Endodermal cell (in vitro differentiated cells): Measurements from ENCODE around the gene KIF26A. TPM values are rescaled to one million over a fixed set of nuclear protein-coding genes. Genes with fewer than 3 reads are reported as not detected.
A peak's percentile ranks its signal among the peaks of the same experiment; 100 is the strongest.

Experiments
- DNase-seq: peaks from one replicate; pipeline ENCODE4 v3.0.0-alpha.2; 2017
- H3K27ac ChIP-seq: 2 replicates; pipeline ENCODE4 v1.5.1; 2013; ENCODE audit warnings: mild to moderate bottlenecking, low read depth, low read length, moderate library complexity
- H3K27me3 ChIP-seq: 2 replicates; pipeline ENCODE4 v1.6.1; 2013; ENCODE audit warnings: mild to moderate bottlenecking, low read length, moderate library complexity; ENCODE audit not compliant: insufficient read depth, control insufficient read depth, poor library complexity, severe bottlenecking
- H3K36me3 ChIP-seq: 2 replicates; pipeline ENCODE4 v1.7.0; 2013; ENCODE audit warnings: mild to moderate bottlenecking, low read length, moderate library complexity; ENCODE audit not compliant: control insufficient read depth, insufficient read depth
- H3K4me1 ChIP-seq: one replicate; pipeline ENCODE4 v1.7.0; 2013; ENCODE audit warnings: low read length; ENCODE audit not compliant: control insufficient read depth, insufficient read depth
- H3K4me3 ChIP-seq: 2 replicates; pipeline ENCODE4 v1.5.1; 2013; ENCODE audit warnings: mild to moderate bottlenecking, low read length, moderate library complexity
- H3K9ac ChIP-seq: 2 replicates; pipeline ENCODE4 v1.6.1; 2013; ENCODE audit warnings: mild to moderate bottlenecking, low read length, moderate library complexity; ENCODE audit not compliant: poor library complexity, severe bottlenecking; ENCODE audit errors: extremely low read depth
- H3K9me3 ChIP-seq: 2 replicates; pipeline ENCODE4 v1.6.1; 2013; ENCODE audit warnings: mild to moderate bottlenecking, low read length, moderate library complexity; ENCODE audit not compliant: control insufficient read depth
- H3K27ac Mint-ChIP-seq: 2 replicates; pipeline ENCODE4 v1.8.0; 2020; ENCODE audit warnings: mixed read lengths
- H3K27me3 Mint-ChIP-seq: 2 replicates; pipeline ENCODE4 v1.8.0; 2021; ENCODE audit warnings: mild to moderate bottlenecking, mixed read lengths; ENCODE audit not compliant: insufficient read depth
- H3K36me3 Mint-ChIP-seq: 2 replicates; pipeline ENCODE4 v1.8.0; 2020; ENCODE audit warnings: low read depth, mixed read lengths
- H3K4me1 Mint-ChIP-seq: 2 replicates; pipeline ENCODE4 v1.8.0; 2020; ENCODE audit warnings: mixed read lengths
- H3K4me3 Mint-ChIP-seq: 2 replicates; pipeline ENCODE4 v1.8.0; 2020; ENCODE audit warnings: mild to moderate bottlenecking, moderate library complexity, mixed read lengths
- H3K9me3 Mint-ChIP-seq: 2 replicates; pipeline ENCODE4 v1.8.0; 2020; ENCODE audit warnings: mild to moderate bottlenecking, mixed read lengths
- WGBS, 2 experiments: methylation state at CpG; one replicate each; pipeline versions ENCODE4 v1.1.5 to v1.1.7; 2013; ENCODE audit warnings: missing lambda C conversion rate in 2 of 2, mixed read lengths in 1 of 2; ENCODE audit not compliant: insufficient coverage in 1 of 2, insufficient read length in 1 of 2; 5-methylcytosine and 5-hydroxymethylcytosine counted together
- total RNA-seq, 2 donors: library from RNA; stranded (reverse); fragmentation: NEBNext Ultra II Directional in 1 of 2; extraction: Animal tissue kit (Norgen Biotek cat#: 25700) in 1 of 2; gene quantifications; 2 replicates in 1 of 2; 3 replicates in 1 of 2; pipeline ENCODE4 v1.2.1, GENCODE V29; 2021
- TF ChIP-seq, protein P1 (sequence below): fragments of 200-600 bp; sonication (generic); conservative IDR thresholded peaks from 2 replicates; pipeline ENCODE4 v1.5.0; 2021; ENCODE audit warnings: antibody characterized with exemption, mild to moderate bottlenecking

KIF26A gene
- total RNA-seq, 2 donors from 2014 or later: 36.7 to 54.8 TPM

DNA sequence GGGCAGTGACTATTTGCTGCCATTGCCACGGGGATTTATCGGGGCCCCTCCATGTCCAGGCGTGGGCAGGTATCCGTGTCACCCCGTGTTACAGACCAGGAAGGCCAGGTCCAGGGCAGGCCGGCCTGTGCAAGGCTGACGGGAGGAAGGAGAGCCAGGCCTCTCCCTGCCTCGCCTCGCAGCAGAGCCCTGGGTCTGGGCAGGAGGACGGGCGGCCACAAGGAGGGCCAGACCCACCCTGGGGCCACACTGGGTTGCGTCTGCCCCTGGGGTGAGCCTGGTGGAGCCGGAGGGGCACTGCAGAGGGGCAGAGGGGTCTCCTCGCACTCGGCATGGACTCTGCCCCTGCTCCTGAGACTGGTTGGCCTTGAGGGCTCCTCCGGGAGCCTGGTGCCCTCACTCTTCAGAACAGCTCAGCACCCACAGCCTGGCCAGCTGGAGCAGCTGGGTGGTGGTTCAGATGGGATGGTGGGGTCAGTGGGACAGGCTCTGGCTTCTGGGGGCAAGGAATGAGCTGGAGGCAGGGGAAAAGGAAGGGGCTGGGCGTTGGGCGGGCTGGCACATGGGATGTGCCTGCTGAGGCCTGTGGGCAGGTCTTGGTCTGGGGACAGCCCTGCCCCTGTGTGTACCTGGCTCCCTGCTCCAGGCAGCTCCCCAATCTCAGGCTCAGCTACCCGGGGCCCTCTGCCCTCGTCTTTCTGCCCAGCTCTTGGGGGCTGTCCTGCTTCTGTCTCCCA, 53.9 kb downstream of the KIF26A start:
- Histone ChIP-seq H3K9ac (no peak overlapping the region), H3K36me3 (no peaks in the 10 kb centered on the region), H3K27me3 (no peaks in the 10 kb centered on the region), H3K27ac (no peak overlapping the region), H3K4me3 (no peak overlapping the region), H3K9me3 (no peaks in the 10 kb centered on the region), H3K4me1 (no peaks in the 10 kb centered on the region)
- peaks cover 4% of the 10 kb centered on the region for H3K4me1 Mint-ChIP-seq
- TF ChIP-seq, protein P1, sequence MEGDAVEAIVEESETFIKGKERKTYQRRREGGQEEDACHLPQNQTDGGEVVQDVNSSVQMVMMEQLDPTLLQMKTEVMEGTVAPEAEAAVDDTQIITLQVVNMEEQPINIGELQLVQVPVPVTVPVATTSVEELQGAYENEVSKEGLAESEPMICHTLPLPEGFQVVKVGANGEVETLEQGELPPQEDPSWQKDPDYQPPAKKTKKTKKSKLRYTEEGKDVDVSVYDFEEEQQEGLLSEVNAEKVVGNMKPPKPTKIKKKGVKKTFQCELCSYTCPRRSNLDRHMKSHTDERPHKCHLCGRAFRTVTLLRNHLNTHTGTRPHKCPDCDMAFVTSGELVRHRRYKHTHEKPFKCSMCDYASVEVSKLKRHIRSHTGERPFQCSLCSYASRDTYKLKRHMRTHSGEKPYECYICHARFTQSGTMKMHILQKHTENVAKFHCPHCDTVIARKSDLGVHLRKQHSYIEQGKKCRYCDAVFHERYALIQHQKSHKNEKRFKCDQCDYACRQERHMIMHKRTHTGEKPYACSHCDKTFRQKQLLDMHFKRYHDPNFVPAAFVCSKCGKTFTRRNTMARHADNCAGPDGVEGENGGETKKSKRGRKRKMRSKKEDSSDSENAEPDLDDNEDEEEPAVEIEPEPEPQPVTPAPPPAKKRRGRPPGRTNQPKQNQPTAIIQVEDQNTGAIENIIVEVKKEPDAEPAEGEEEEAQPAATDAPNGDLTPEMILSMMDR: no peak
- 90 to 94% methylated on average over 13 to 20 of the region's 20 CpGs for WGBS, 2 experiments
- DNase-seq: no peak
- no peak overlapping the region for H3K4me3 Mint-ChIP-seq
- H3K9me3 Mint-ChIP-seq: no peaks in the 10 kb centered on the region
- no peaks in the 10 kb centered on the region for H3K27me3 Mint-ChIP-seq
- H3K27ac Mint-ChIP-seq: no peak overlapping the region
- H3K36me3 Mint-ChIP-seq: no peaks in the 10 kb centered on the region

DNA sequence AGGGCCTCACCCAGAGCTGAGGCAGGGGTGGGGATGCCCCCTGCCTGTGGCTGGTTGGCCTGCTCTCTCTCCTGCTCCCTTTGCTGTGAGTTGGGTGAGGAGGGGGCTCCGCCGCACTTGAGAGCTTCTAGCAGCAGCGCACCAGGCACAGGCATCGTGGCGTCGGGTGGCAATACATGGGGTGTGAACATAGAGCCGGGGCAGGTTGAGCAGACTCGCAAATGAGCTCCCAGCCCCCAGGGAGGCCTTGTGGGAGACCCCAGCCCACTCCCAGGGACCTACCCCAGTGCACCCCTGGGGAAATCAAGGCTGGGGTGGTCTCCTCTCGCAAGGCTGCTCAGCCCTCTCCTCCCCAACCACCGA, 54.5 kb downstream of the KIF26A start:
- H3K9ac ChIP-seq: no peak overlapping the region
- no peak overlapping the region for H3K27ac ChIP-seq
- DNase-seq: no peak
- Mint-ChIP-seq H3K4me3 (no peak overlapping the region), H3K4me1 (peaks cover 4% of the 10 kb centered on the region), H3K27ac (no peak overlapping the region), H3K36me3 (no peaks in the 10 kb centered on the region), H3K27me3 (no peaks in the 10 kb centered on the region), H3K9me3 (no peaks in the 10 kb centered on the region)
- no peaks in the 10 kb centered on the region for H3K9me3 ChIP-seq
- no peaks in the 10 kb centered on the region for H3K4me1 ChIP-seq
- H3K36me3 ChIP-seq: no peaks in the 10 kb centered on the region
- 93 to 94% methylated on average over 2 to 10 of the region's 10 CpGs for WGBS, 2 experiments
- peaks cover 2% of the 10 kb centered on the region for H3K27me3 ChIP-seq
- no peak overlapping the region for H3K4me3 ChIP-seq
- TF ChIP-seq, protein P1: no peak

DNA sequence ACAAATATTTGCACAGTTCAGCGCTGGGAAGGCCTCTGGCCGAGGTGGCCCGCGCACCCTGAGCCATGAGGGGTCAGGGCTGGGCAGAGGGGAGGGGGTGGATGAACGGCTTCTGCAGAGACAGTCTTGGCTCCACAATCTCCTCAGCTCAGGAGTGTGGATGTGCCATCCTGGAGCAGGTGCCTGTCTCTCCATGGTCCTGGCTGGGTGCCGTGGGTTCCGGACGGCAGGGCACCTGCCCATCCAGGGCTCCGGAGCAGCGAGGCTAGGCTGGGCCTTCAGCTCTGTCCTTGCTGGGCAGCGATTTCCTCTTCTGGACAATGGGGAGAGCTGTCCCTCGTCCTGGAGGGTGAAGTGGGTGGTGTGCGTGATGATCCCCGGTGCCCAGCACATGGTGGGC, 55.6 kb downstream of the KIF26A start:
- peak overlapping the region; percentile 52 for H3K27ac Mint-ChIP-seq
- H3K4me3 Mint-ChIP-seq: no peak overlapping the region
- no peaks in the 10 kb centered on the region for H3K36me3 ChIP-seq
- H3K27me3 Mint-ChIP-seq: peaks cover 1% of the 10 kb centered on the region
- H3K4me1 Mint-ChIP-seq: peaks cover 4% of the 10 kb centered on the region
- WGBS, 2 experiments: 94 to 100% methylated on average over 3 to 14 of the region's 14 CpGs
- no peak for DNase-seq
- H3K36me3 Mint-ChIP-seq: no peaks in the 10 kb centered on the region
- no peak overlapping the region for H3K27ac ChIP-seq
- H3K9me3 ChIP-seq: no peaks in the 10 kb centered on the region
- H3K4me1 ChIP-seq: no peaks in the 10 kb centered on the region
- peaks cover 3% of the 10 kb centered on the region for H3K27me3 ChIP-seq
- no peak overlapping the region for H3K4me3 ChIP-seq
- no peak overlapping the region for H3K9ac ChIP-seq
- no peaks in the 10 kb centered on the region for H3K9me3 Mint-ChIP-seq
- TF ChIP-seq, protein P1: no peak
